SHP77 treated with DMSO at 0.1 percent for 48 hours (cell line): ENCODE measurements around the gene MDP1.

Experiments used
- DNase-seq: peaks from one replicate; lab custom pipeline; 2025; lab: John Stamatoyannopoulos, UW

Gene MDP1

GRCh38 chr14:24181371-24182077 lies 34.3 kb downstream of the MDP1 start:
- no peak for DNase-seq

DNA sequence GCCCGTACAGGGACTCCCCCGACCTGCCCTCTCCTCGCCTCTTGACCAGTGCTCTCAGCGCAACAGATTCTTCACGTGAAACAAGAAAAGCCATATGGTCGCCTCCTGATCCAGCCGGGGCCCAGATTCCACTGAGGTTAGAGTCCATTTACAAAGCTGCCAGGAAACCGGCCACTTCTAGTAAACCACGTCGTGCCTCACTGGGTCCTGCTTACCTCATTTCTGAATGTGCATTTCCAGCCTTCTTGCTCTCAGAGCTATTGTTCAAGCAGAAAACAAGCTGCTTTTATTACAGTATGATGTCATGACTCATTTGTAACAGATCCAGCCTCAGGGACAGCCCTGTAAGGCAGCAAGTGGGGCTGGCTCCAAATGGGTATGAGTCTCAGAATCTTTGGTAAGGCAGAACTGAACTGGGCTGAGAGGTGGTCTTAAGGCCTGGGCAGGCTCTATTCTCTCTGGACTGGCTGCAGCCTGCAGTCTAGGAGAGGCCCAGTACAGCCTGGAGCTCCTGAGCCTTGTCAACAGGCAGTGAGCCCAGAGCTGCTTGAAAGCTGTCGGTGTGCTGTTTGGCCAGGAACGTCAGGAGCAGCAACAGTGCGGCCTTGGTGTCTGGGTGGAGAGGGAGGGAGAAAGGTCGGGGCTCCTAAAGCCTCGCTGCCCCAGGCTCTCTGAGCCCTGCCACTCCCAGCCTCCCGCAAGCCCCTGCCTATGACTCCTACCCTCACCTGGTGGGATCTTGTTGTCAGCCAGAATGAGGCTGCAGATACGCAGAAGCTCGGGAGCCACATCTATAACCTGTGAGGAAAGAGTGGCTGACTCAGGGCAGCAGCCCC lies 35.7 kb downstream of the MDP1 start:
- no peak for DNase-seq

DNA sequence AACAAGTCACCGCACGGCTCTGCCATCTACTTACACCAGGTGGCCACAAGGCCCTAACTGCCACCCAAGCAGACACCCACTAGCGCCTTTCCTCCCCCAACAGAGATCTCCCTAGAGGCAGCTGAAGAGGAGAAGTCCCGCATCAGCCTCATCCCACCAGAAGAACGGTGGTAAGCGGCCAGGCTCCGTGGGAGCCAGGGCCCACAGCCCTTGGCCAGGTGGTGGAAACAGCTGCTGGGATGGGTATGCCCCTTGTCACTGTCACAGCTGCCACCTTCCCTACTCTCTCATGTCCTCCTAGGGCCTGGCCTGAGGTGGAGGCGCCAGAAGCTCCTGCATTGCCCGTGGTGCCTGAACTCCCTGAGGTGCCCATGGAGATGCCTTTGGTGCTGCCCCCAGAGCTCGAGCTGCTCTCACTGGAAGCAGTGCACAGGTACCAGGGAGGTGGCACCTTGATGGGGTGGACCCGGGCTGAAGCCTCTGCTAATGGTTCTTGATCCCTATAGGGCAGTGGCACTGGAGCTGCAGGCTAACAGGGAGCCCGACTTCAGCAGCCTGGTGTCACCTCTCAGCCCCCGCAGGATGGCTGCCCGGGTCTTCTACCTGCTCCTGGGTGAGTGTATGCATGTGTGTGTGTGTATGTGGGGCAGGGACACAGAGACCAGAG lies 36.4 kb downstream of the MDP1 start:
- no peak for DNase-seq

DNA sequence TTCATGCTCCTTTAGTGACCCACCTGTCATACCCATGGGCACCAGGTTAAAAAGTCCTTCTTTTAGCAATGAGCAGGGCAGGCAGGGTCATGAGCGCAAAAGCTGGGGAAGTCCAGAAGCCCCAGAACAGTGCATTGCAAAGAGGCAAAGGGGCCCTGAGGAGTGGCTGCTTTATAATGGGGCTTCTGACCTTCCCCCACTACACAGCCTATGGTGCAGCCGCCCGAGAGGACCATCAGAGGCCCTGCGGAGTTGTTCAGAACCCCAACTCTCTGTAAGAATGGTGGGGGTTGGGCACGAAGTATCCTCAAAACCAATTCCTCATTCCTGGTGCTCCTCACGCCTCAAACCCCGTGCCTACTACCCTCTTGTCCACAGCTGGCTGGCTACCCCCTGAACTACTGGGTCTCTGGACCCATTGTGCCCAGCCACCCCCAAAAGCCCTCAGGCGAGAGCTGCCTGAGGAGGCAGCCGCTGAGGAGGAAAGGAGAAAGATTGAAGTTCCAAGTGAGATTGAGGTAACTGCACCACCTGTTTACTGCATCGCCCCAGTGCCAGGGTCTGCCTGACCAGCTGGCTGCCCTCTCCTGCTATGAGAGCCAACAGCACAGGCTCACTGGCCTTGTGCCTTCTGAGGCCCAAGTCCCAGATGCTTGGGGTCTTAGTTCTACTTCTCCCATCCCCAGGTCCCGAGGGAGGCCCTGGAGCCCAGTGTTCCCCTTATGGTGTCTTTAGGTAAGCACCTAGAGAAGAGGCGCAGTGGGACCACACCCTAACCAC lies 37.3 kb downstream of the MDP1 start:
- DNase-seq = no peak

DNA sequence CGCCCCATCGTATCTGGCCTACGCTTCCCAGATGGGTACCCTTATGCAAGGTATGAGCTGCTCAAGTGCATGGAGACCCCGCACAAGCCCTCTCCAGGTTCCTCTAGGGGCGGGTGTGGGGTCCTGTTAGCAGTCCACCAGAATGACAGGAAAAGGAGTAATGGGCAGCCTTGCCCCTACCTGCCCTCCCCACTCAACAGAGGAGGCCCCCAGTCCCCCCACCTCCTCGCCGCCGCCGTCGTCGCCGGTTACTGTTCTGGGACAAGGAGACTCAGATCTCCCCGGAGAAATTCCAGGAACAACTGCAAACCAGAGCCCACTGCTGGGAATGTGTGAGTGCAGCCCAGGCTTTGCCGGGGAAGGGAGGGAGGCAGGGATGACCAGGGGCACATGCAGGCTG lies 38.0 kb downstream of the MDP1 start:
- no peak for DNase-seq

DNA sequence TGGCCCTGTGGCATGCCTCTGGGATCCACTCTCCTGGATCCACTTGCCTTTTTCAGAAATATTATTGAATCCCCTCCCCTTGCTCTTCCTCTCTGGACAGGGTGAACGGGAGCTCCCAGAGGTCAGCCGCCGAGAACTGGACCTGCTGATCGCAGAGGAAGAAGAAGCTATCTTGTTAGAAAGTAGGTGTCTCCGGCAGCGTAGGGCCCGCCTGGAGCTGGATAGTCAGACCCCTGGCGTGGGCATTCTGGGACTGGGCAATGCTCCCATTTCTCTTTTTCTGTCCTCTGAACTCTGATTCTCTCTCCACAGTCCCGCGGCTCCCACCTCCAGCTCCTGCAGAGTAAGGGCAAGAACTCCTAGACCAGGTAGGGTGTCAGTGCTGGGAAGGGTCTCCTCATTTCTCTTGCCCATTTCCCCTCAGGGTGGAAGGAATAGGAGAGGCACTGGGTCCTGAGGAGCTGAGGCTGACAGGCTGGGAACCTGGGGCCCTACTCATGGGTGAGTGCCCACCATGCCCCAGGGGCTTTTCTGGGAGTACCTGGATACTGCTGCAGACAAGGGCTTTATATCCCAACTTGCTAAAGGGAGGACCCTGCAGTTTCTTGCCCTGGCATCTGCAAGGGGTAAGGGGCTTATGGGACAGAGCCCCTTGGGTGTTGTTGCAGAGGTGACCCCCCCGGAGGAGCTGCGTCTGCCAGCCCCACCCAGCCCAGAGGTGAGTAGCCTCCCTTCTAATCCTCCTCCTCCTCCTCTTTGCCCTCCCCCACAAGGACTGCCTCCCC lies 38.6 kb downstream of the MDP1 start:
- no peak for DNase-seq

DNA sequence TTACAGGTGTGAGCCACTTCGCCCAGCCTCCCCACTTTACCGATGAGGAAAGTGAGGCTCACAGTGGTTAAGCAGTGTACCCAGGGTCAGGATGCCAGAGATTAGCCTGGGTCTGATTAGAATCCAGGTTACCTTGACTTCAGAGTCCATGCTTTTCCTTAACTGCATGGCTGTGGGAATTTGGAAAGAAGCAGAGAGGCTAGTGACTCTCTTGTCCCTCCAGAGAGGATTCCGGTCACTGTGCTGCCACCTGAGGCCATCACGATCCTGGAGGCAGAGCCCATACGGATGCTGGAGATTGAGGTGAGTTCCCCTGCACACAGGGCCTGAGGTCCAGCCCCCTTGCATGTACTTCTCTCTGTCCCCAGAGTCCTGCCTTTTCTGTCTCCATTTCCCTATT lies 39.3 kb downstream of the MDP1 start:
- no peak for DNase-seq

DNA sequence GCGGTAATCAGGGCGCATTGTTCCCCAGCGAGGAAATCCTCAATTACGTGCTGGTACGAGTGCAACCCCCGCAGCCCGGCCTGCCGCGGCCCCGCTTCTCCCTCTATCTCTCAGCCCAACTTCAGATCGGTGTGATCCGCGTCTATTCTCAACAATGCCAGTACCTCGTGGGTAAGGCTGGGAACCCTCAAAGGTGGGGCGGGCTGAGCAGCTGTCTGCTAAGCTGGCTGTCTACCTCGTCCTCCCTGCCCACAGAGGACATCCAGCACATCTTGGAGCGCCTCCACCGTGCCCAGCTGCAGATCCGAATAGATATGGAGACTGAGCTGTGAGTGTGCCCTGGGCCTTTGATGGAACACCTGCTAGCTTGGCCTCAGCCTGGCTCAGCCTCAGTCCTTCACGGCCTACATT lies 43.0 kb downstream of the MDP1 start:
- no peak for DNase-seq

DNA sequence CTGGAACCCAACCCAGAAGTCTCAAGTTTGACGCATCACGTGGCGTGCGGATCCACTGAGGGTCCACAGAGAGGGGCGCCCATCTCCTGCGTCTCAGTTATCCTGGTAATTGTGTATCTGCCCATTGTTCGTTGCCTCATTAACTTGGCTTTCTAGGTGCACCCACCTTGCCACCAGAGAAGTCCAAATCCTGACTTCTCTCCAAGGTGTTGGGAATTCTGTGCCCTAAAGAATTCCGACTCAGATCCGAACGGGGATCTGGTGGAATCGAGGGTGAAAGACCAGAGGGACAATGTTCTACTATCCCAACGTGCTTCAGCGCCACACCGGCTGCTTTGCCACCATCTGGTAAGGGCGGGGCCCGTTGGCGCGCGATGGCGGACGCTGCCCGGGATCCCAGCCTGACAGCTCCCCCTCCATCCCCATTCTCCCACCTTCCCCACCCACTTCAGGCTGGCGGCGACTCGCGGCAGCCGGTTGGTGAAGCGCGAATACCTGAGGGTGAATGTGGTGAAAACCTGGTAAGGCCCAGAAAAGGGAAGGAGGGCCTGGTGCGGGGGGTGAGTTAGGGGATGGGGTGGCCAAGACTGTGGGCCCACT lies 43.5 kb downstream of the MDP1 start:
- DNase-seq = no peak

- DNase-seq = peak; percentile 85
Measured at GRCh38 chr14:24171422-24172260, 44.2 kb downstream of the MDP1 start, which contains the start of gene REC8. Gene REC8 (plus strand): TSS chr14:24172080. CDS start chr14:24172553, 473 bp downstream.

DNA sequence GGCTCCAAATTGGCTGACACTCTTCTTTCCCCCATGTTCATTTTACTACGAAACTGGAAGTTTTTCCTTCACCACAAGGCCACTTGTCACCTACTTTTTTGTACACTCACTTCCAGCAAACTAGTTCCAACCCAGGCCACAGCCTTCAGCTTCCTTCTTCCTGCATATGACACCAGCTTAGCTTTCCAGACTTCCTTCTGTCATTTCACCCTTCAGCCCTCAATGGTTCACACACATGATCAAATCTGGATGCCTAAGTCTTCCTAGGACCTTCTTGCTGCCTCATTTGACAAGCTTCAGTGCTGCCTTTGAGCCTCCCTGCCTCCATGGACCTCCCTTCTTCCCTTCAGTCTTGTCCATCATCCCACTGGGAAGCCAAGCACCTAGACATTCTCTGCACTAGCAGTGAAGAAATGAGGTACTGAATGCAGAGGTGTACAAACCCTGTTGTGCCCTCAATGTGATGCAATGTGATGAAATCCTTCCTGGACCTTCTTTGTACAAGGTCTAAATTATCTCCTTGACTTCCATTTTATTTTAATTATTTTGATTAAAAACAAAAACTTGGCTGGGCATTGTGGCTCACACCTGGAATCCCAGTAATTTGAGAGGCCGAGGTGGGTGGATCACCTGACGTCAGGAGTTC lies 48.3 kb downstream of the MDP1 start:
- no peak for DNase-seq

DNA sequence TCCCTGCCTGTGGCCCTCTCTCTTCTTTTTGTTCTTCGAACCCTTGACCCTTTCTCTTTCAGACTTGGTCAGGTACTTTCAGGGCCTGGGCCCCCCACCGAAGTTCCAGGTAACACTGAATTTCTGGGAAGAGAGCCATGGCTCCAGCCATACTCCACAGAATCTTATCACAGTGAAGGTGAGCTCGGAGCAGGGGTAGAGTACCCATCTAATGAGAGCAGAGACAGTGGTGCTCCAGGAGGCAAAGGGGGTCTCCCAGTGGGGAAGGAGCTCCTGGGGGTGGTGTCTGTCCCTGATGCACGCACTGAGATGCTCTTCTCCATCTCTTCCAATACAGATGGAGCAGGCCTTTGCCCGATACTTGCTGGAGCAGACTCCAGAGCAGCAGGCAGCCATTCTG lies 50.1 kb downstream of the MDP1 start:
- no peak for DNase-seq

GRCh38 chr14:24164518-24164991 lies 51.3 kb downstream of the MDP1 start:
- DNase-seq = no peak
